GM18858 (cell line): ENCODE results near the gene NOCT.
"Not testable (repeated sequence)": the region's sequence is repeated elsewhere in the genome, so short reads cannot be mapped to it uniquely, and the experiment has no call there.

Source experiments
- ATAC-seq: cut with Tn5 transposase; IDR thresholded peaks from one replicate; pipeline ENCODE4 v1.9.1; 2021; ENCODE audit not compliant: unreplicated experiment

NOCT gene

GRCh38 chr4:139015269-139015947, at the start of gene NOCT:
Gene NOCT (plus strand): TSS chr4:139015781. CDS start chr4:139015982, 201 bp downstream.
- ATAC-seq, result peak; percentile 87

- ATAC-seq, result peak; percentile 98
These were observed 48.3 kb upstream of the NOCT start for GRCh38 chr4:138967313-138967712.

GRCh38 chr4:138972956-138973801, 42.4 kb upstream of the NOCT start:
- ATAC-seq, result no peak

GRCh38 chr4:138975225-138975624, 40.4 kb upstream of the NOCT start:
- no peak for ATAC-seq

- ATAC-seq, result no peak
These were observed 39.1 kb upstream of the NOCT start for GRCh38 chr4:138976526-138976925.

GRCh38 chr4:138977524-138977923, 38.1 kb upstream of the NOCT start:
- peak; percentile 99 for ATAC-seq

GRCh38 chr4:138978028-138978585, 37.5 kb upstream of the NOCT start:
- no peak for ATAC-seq

GRCh38 chr4:138978600-138978999, 37.0 kb upstream of the NOCT start:
- no peak for ATAC-seq

- ATAC-seq, result no peak
These were observed 35.8 kb upstream of the NOCT start for GRCh38 chr4:138979742-138980141.

- ATAC-seq, result no peak
These were observed 33.6 kb upstream of the NOCT start for GRCh38 chr4:138981930-138982390.

GRCh38 chr4:138982754-138983153, 32.8 kb upstream of the NOCT start:
- ATAC-seq, result no peak

- ATAC-seq, result no peak
These were observed 31.9 kb upstream of the NOCT start for GRCh38 chr4:138983690-138984089.

GRCh38 chr4:138984647-138985046, 30.9 kb upstream of the NOCT start:
- ATAC-seq, result no peak

GRCh38 chr4:138992676-138993075, 22.9 kb upstream of the NOCT start:
- ATAC-seq, result no peak

- no peak for ATAC-seq
These were observed 19.5 kb upstream of the NOCT start for GRCh38 chr4:138996090-138996489.

GRCh38 chr4:138999666-139000065, 15.9 kb upstream of the NOCT start:
- ATAC-seq, result no peak

GRCh38 chr4:139000134-139000533, 15.4 kb upstream of the NOCT start:
- ATAC-seq, result not testable (repeated sequence)

GRCh38 chr4:139001430-139001829, 14.2 kb upstream of the NOCT start:
- not testable (repeated sequence) for ATAC-seq

- not testable (repeated sequence) for ATAC-seq
These were observed 11.9 kb upstream of the NOCT start for GRCh38 chr4:139003668-139004067.

GRCh38 chr4:139005774-139006173, 9.8 kb upstream of the NOCT start:
- no peak for ATAC-seq

- no peak for ATAC-seq
These were observed 7.9 kb upstream of the NOCT start for GRCh38 chr4:139007640-139008039.

GRCh38 chr4:139008278-139008677, 7.3 kb upstream of the NOCT start:
- ATAC-seq, result not testable (repeated sequence)
